Heart right ventricle (tissue), 16 donors: ENCODE results near the gene RPL23. TPM values are rescaled to one million over a fixed set of nuclear protein-coding genes. Genes with fewer than 3 reads are reported as not detected.
A peak's percentile ranks its signal among the peaks of the same experiment; 100 is the strongest.

ENCODE experiments used
- ATAC-seq, 8 donors: fragments of 200-7000 bp; cut with Tn5 transposase; one replicate each; pipeline ENCODE4 v1.9.1; 2020; ENCODE audit warnings: mild to moderate bottlenecking in 8 of 8, moderate library complexity in 8 of 8, moderate number of reproducible peaks in 1 of 8
- DNase-seq, 2 donors: peaks; one replicate each; pipeline ENCODE4 v3.0.0-alpha.2; 2020
- H3K27ac ChIP-seq, 10 donors: fragments of 200-600 bp; sonication (generic) in 2 of 10; one replicate each; pipeline versions ENCODE4 v1.5.0 to v1.8.0; 2020 to 2022; ENCODE audit warnings: mild to moderate bottlenecking in 3 of 10
- H3K27me3 ChIP-seq, 7 donors: fragments of 200-600 bp; one replicate each; pipeline ENCODE4 v1.8.0; 2021 to 2022; ENCODE audit warnings: mild to moderate bottlenecking in 2 of 7
- H3K36me3 ChIP-seq, 9 donors: fragments of 200-600 bp; sonication (generic) in 1 of 9; one replicate each; pipeline versions ENCODE4 v1.5.0 to v1.8.0; 2020 to 2022; ENCODE audit warnings: mild to moderate bottlenecking in 2 of 9
- H3K4me1 ChIP-seq, 9 donors: fragments of 200-600 bp; sonication (generic) in 1 of 9; one replicate each; pipeline versions ENCODE4 v1.5.0 to v1.8.0; 2020 to 2022; ENCODE audit warnings: mild to moderate bottlenecking in 4 of 9
- H3K4me3 ChIP-seq, 10 donors: fragments of 200-600 bp; sonication (generic) in 2 of 10; one replicate each; pipeline versions ENCODE4 v1.5.0 to v1.8.0; 2020 to 2022; ENCODE audit warnings: mild to moderate bottlenecking in 7 of 10, moderate library complexity in 2 of 10
- H3K9me3 ChIP-seq, 11 donors: fragments of 200-600 bp in 10 of 11; sonication (generic) in 2 of 11; one replicate each; pipeline versions ENCODE4 v1.5.0 to v1.8.0; 2013 to 2022; ENCODE audit warnings: mild to moderate bottlenecking in 2 of 11, control low read depth in 1 of 11, moderate library complexity in 1 of 11
- WGBS, 2 donors: extraction: QIAGEN DNeasy Blood & Tissue Kit; methylation state at CpG; one replicate each; pipeline ENCODE4 v1.1.7; 2013; ENCODE audit warnings: inconsistent platforms in 1 of 2; 5-methylcytosine and 5-hydroxymethylcytosine counted together
- intact Hi-C, 10 donors: fragments of 100-400 bp; cut with DNase I; formaldehyde crosslinking; loops; one replicate each; pipeline versions ENCODE4 v1.11.1 to v1.14.2; 2022
- polyA plus RNA-seq, 2 donors: library from polyadenylated mRNA; stranded (reverse); fragments of 200-250 nt; gene quantifications; one replicate each; pipeline ENCODE4 v1.2.3, GENCODE V29; 2013
- total RNA-seq, 10 donors: library from RNA; stranded (reverse); fragmentation: NEBNext Ultra II Directional in 3 of 10; extraction: Animal tissue kit (Norgen Biotek cat#: 25700) in 3 of 10; gene quantifications; one replicate each; pipeline versions ENCODE4 v1.2.1 to v1.2.4, GENCODE V29; 2021 to 2023
- TF ChIP-seq, protein P1 (sequence below), 9 donors: fragments of 200-600 bp; sonication (generic) in 2 of 9; IDR thresholded peaks; one replicate each; pipeline versions ENCODE4 v1.5.0 to v1.8.0; 2021 to 2022; ENCODE audit warnings: antibody characterized with exemption in 9 of 9, mild to moderate bottlenecking in 5 of 9, moderate library complexity in 1 of 9
- donor health status: Arrhythmogenic right ventricular cardiomyopathy.
- donor health status: ischemic (EF 13 %, LVEDD 7.1; RV severe dilation, severe dysfunction).
- donor health status: healthy with polysubstance abuse.
- donor health status: DM: no; HTN: yes; CAD: no.
- donor health status: DM: no; HTN: no; CAD: no.
- donor health status: ischemic (EF 25% LVEDD 6.9; RV normal size, moderate dysfunction).
- donor health status: ischemic (EF 25% LVEDD 5.7; RV mildly dilated, moderate dysfunction).
- donor health status: healthy.
- donor health status: DM: yes; HTN: yes; CAD: no.
- donor health status: Ischemic cardiomyopathy.
- donor health status: ischemic (EF 35%, LVEDD 5.7; RV mildly dilated, moderate dysfunction).
- donor health status: nonischemic (EF 11% LVEDD 7.7; RV severe dilation, severe dysfunction).
- donor health status: DM: yes; HTN: yes; CAD: no.
- donor health status: PGD.
- donor health status: ischemic (EF 29% LVEDD 5.4; RV normal size, mild dysfunction).
- donor health status: nonischemic (EF 23%, LVEDD 6.1; RV moderate dilation, normal function).

Gene RPL23
- total and polyA plus RNA-seq, 12 donors, result 725 to 2,733 (median 850) TPM

DNA sequence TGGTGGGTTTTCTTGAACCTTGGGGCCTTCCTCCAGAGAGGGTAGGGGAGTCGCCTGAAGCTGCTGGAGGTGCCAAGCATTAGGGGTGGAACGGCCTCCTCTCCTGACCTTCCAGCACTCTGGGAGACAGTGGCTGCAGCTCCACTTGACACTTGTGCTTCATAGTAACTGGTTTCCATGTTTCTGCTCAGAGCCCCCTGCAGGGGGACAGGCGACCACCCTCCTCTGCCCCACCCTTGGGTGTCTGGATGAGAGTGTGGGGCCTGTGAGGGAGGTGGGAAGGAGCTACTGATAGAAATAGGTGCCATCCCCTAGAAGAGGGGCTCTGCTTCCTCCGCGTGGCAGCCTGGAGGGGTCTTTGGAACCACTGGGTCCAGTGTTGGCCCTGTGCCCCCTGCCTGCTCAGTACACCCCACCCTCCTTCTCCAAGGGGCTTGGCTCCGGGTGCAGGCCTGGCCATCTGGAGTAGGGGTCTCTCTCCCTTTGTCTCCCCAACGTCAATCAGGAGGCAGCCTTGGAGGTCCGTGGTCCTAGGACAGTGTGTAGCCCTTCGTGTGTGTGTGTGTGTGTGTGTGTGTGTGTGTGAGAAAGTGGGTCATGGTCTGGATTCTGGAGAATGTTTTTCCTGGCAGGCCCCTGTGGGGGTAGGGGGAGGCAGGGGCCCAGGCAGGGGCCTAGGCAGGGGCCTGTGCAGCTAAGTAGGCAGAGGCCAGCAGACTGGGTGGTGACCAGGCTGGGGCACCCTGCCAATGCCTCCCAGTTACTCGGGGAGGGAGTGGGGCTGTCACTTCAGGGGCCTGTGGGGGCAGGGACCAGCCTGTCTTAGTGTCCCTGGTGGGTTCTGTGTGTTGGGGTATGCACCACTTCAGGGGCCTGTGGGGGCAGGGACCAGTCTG, 21.2 kb upstream of the RPL23 start:
- DNase-seq, result peak in 1 of 2 donors; percentile 14
- H3K4me1 ChIP-seq, result peaks cover 32 to 88% (median 82%) of the 10 kb centered on the region in 9 donors
- intact Hi-C loops, result loop anchor here in 7 of 10 donors (5.0 to 10.0 kb wide), 6 partner anchors 33 to 280 kb away; partner anchors contain the start of genes PLXDC1 (in 3 of the 7) and FBXO47 (in 2 of the 7)
- H3K27ac ChIP-seq, result peak overlapping the region in 9 of 10 donors; percentile 16 to 64 (median 44)
- WGBS, 2 donors, result 39 to 49% methylated on average over 9 to 10 of the region's 10 CpGs
- H3K27me3 ChIP-seq, result no peaks in the 10 kb centered on the region
- H3K4me3 ChIP-seq, result peak overlapping the region in 6 of 10 donors; percentile 4 to 23 (median 16)
- peak in 2 of 8 donors; percentile 2 to 24 for ATAC-seq
- H3K36me3 ChIP-seq, result peaks cover 0 to 53% (median 4%) of the 10 kb centered on the region in 9 donors
- no peaks in the 10 kb centered on the region for H3K9me3 ChIP-seq
- TF ChIP-seq, protein P1, sequence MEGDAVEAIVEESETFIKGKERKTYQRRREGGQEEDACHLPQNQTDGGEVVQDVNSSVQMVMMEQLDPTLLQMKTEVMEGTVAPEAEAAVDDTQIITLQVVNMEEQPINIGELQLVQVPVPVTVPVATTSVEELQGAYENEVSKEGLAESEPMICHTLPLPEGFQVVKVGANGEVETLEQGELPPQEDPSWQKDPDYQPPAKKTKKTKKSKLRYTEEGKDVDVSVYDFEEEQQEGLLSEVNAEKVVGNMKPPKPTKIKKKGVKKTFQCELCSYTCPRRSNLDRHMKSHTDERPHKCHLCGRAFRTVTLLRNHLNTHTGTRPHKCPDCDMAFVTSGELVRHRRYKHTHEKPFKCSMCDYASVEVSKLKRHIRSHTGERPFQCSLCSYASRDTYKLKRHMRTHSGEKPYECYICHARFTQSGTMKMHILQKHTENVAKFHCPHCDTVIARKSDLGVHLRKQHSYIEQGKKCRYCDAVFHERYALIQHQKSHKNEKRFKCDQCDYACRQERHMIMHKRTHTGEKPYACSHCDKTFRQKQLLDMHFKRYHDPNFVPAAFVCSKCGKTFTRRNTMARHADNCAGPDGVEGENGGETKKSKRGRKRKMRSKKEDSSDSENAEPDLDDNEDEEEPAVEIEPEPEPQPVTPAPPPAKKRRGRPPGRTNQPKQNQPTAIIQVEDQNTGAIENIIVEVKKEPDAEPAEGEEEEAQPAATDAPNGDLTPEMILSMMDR (IDR thresholded peaks at IDR 0.05), result no peak

DNA sequence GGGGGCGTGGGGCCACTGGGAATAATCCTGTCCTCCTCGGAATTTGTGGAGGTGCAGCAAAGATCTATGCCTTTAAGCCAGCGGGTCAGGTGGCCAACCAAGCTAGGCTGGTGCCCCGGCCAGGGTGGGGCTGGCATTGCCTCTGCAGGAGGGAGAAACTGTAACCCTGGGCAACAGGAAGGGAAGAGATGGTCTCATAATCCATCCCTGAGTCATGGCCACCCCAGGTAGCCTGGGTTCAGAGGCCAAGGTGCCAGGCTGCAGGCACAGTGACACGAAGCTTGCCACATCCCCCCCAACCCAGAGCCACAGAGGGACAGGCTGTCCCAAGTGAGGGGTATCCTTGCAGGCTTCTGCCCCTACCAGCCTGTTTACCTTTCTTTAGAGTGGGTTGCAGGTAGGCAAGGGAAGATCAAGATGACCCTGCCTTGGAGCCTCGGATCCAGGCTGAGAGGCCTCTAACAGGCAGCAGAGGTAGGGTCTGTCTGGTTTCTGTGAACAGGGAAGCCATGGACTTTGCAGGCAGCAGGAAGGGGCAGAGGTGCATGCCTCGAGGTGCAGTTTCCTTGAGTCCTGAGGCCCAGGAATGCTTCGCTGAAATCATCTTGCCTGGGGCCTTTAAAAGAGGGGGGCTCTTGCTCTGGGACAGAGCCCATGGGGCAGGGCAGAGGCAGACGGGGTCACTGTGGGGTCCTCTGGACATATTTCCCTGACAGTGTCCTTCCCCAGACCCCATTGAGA, 20.3 kb upstream of the RPL23 start:
- 55 to 62% methylated on average over 9 of the region's 9 CpGs for WGBS, 2 donors
- Histone ChIP-seq H3K9me3 (no peaks in the 10 kb centered on the region), H3K36me3 (peaks cover 0 to 43% (median 4%) of the 10 kb centered on the region in 9 donors), H3K4me3 (peak overlapping the region in 3 of 10 donors; percentile 10 to 23 (median 20)), H3K27ac (peak overlapping the region in 7 of 10 donors; percentile 10 to 64 (median 38)), H3K27me3 (no peaks in the 10 kb centered on the region), H3K4me1 (peaks cover 30 to 81% (median 74%) of the 10 kb centered on the region in 9 donors)
- ATAC-seq (no peak), DNase-seq (no peak)
- TF ChIP-seq, protein P1 (IDR thresholded peaks at IDR 0.05), result no peak
- intact Hi-C loops, result loop anchor here in 7 of 10 donors (5.0 to 10.0 kb wide), 6 partner anchors 33 to 281 kb away; partner anchors contain the start of genes PLXDC1 (in 3 of the 7) and FBXO47 (in 2 of the 7)

DNA sequence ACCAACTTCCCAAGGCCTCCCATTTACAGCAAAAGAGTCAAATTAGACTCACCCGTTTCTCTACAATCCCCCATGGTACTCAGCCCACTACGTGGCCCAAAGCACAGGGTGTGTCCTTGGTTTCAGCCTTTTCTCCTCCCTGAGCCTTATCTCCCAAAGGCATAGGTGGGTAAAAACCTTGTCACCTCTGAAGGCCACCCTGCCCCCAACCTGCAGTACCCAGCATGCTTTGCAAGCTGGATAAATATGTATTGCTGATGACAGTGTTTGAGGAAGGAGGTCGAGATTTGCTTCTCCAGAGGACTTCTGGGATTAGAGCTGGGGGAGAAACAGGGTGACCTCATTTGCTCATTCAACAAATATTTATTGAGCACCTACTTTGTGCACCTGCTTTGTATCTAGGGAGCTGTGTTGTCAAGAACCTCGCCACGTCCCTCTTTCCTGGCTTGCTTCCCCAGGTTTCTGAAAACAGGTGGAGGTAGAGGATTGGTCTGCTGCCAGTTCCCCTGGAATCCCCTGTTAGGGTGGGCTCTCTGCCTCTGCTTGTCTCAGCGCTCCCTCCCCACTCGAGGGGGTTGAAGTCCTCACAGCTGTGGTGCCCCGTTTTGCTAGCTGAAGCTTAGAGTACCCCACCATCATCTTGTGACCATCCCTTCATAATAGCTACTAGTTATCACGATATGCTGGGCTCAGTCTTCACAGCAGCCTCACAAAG, 19.3 kb upstream of the RPL23 start:
- 59 to 64% methylated on average over 9 of the region's 9 CpGs for WGBS, 2 donors
- Histone ChIP-seq H3K4me3 (peak overlapping the region in 5 of 10 donors; percentile 76 to 99 (median 98)), H3K27me3 (no peaks in the 10 kb centered on the region), H3K27ac (peak overlapping the region in 8 of 10 donors; percentile 4 to 99 (median 96)), H3K4me1 (peaks cover 30 to 83% (median 76%) of the 10 kb centered on the region in 9 donors), H3K9me3 (no peaks in the 10 kb centered on the region), H3K36me3 (peaks cover 0 to 33% (median 0%) of the 10 kb centered on the region in 9 donors)
- no peak for DNase-seq
- TF ChIP-seq, protein P1 (IDR thresholded peaks at IDR 0.05), result no peak
- intact Hi-C loops, result loop anchor here in 7 of 10 donors (5.0 to 10.0 kb wide), 6 partner anchors 34 to 282 kb away; partner anchors contain the start of genes PLXDC1 (in 3 of the 7) and FBXO47 (in 2 of the 7)
- ATAC-seq, result no peak
